NCI-H2196 (cell line): Measurements from ENCODE around the gene FGD6.
"Not testable (repeated sequence)": the region's sequence is repeated elsewhere in the genome, so short reads cannot be mapped to it uniquely, and the experiment has no call there.

Experiments used
- DNase-seq: peaks from one replicate; lab custom pipeline; 2025; ENCODE audit not compliant: unreplicated experiment; lab: John Stamatoyannopoulos, UW

Gene FGD6

GRCh38 chr12:95205685-95206084, 11.6 kb downstream of the FGD6 start:
- DNase-seq: no peak

- no peak for DNase-seq
Observed at GRCh38 chr12:95205016-95205624, 12.1 kb downstream of the FGD6 start.

- DNase-seq: no peak
Observed at GRCh38 chr12:95204141-95204866, 13.0 kb downstream of the FGD6 start.

- no peak for DNase-seq
Observed at GRCh38 chr12:95203487-95204030, 13.7 kb downstream of the FGD6 start.

- DNase-seq: no peak
Observed at GRCh38 chr12:95202691-95203486, 14.4 kb downstream of the FGD6 start.

GRCh38 chr12:95201056-95201670, 16.1 kb downstream of the FGD6 start:
- no peak for DNase-seq

- DNase-seq: no peak
Observed at GRCh38 chr12:95200128-95200894, 17.0 kb downstream of the FGD6 start.

GRCh38 chr12:95198914-95199313, 18.4 kb downstream of the FGD6 start:
- DNase-seq: no peak

GRCh38 chr12:95197636-95198035, 19.6 kb downstream of the FGD6 start:
- DNase-seq: no peak

- not testable (repeated sequence) for DNase-seq
Observed at GRCh38 chr12:95196875-95197569, 20.2 kb downstream of the FGD6 start.

- DNase-seq: no peak
Observed at GRCh38 chr12:95195122-95195521, 22.1 kb downstream of the FGD6 start.

- no peak for DNase-seq
Observed at GRCh38 chr12:95193139-95193538, 24.1 kb downstream of the FGD6 start.

- no peak for DNase-seq
Observed at GRCh38 chr12:95192271-95192670, 25.0 kb downstream of the FGD6 start.

- DNase-seq: no peak
Observed at GRCh38 chr12:95191060-95191696, 26.1 kb downstream of the FGD6 start.

- DNase-seq: no peak
Observed at GRCh38 chr12:95187865-95188415, 29.3 kb downstream of the FGD6 start.

- no peak for DNase-seq
Observed at GRCh38 chr12:95185854-95186253, 31.4 kb downstream of the FGD6 start.

- no peak for DNase-seq
Observed at GRCh38 chr12:95185072-95185471, 32.2 kb downstream of the FGD6 start.

- no peak for DNase-seq
Observed at GRCh38 chr12:95184121-95184520, 33.1 kb downstream of the FGD6 start.

GRCh38 chr12:95182868-95183415, 34.3 kb downstream of the FGD6 start:
- no peak for DNase-seq
